Activated T-helper 17 cell treated with anti-CD3 and anti-CD28 coated beads, Interleukin-2, amount 50 U/mL, for 72 hours (primary cell): ENCODE data around the gene GALNT2. TPM values are rescaled to one million over a fixed set of nuclear protein-coding genes. Genes with fewer than 3 reads are reported as not detected.

Experiments used
- ATAC-seq: fragments of 150-1000 bp; cut with Tn5 transposase; replicated peaks from 2 replicates; pipeline ENCODE4 v1.10.0; 2021; ENCODE audit warnings: mild to moderate bottlenecking, moderate library complexity
- H3K27ac Mint-ChIP-seq: one replicate; pipeline ENCODE4 v1.8.0; 2022; ENCODE audit warnings: mixed read lengths
- H3K27me3 Mint-ChIP-seq: one replicate; pipeline ENCODE4 v1.8.0; 2022; ENCODE audit warnings: mixed read lengths
- H3K36me3 Mint-ChIP-seq: one replicate; pipeline ENCODE4 v1.8.0; 2022; ENCODE audit warnings: low read depth, mild to moderate bottlenecking, mixed read lengths
- H3K4me1 Mint-ChIP-seq: one replicate; pipeline ENCODE4 v1.8.0; 2022; ENCODE audit warnings: mixed read lengths
- H3K4me3 Mint-ChIP-seq: one replicate; pipeline ENCODE4 v1.8.0; 2022; ENCODE audit warnings: mild to moderate bottlenecking, mixed read lengths
- H3K9me3 Mint-ChIP-seq: one replicate; pipeline ENCODE4 v1.8.0; 2022; ENCODE audit warnings: mixed read lengths
- total RNA-seq, 2 donors: library from RNA; stranded (reverse); gene quantifications; one replicate each; pipeline ENCODE4 v1.2.3, GENCODE V29; 2022

Gene GALNT2
- total RNA-seq, 2 donors from 2014 or later = 49.7 to 53.6 TPM

DNA sequence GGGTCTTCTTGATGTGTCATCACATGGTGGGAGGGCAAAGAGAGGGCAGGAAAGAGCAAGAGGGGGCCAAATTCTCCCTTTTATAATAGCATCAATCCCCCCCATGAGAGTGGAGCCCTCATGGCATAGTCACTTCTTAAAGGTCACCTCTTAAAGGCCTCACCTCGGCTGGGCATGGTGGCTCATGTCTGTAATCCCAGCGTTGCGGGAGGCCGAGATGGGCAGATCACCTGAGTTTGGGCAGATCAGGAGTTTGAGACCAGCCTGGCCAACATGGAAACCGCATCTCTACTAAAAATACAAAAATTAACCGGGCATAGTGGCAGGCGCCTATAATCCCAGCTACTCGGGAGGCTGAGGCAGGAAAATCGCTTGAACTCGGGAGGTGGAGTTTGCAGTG lies 189.0 kb downstream of the GALNT2 start:
- Mint-ChIP-seq H3K36me3 (peaks cover 82% of the 10 kb centered on the region), H3K9me3 (no peaks in the 10 kb centered on the region), H3K4me1 (peaks cover 7% of the 10 kb centered on the region), H3K4me3 (no peak overlapping the region), H3K27me3 (no peaks in the 10 kb centered on the region), H3K27ac (no peak overlapping the region)
- no peak for ATAC-seq

DNA sequence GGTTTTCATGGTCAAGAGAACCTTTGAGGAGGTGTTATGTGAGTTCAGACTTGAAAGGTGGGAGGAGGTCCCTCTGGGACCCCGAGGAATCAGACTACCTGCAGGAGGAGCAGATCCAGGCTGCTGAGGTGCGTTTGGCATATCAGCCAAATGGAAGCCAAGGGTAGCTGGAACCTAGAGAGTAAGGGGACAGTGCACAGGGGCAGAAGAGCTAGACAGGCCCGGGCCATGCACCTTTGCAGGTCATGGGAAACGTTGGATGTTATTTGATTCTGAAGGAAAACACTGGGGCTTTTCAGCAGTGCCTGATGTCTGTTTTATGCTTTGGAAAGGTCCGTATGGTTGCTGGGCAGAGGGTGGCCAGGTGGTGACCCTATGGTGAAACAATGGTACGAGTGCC lies 189.9 kb downstream of the GALNT2 start:
- H3K4me3 Mint-ChIP-seq = no peak overlapping the region
- no peak overlapping the region for H3K27ac Mint-ChIP-seq
- no peaks in the 10 kb centered on the region for H3K27me3 Mint-ChIP-seq
- H3K9me3 Mint-ChIP-seq = no peaks in the 10 kb centered on the region
- H3K36me3 Mint-ChIP-seq = peaks cover 77% of the 10 kb centered on the region
- no peak for ATAC-seq
- peaks cover under 1% of the 10 kb centered on the region for H3K4me1 Mint-ChIP-seq

DNA sequence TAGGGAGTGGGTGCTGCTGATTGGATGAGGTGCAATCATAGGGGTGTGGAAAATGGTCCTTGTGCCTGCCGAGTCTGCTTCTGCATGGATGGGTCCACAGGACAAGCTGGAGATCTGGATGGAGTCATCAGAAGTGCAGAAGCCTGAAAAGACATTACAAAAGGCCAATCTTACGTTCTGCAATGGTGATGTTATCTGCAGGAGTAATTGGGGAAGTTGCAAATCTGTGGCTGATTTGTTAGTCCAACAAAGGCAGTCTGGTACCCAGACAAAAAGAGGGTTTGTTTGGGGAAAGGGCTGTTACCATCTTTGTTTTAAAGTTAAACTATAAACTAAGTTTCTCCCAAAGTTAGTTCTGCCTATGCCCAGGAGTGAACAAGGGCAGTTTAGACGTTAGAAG lies 192.6 kb downstream of the GALNT2 start:
- Mint-ChIP-seq H3K4me1 (no peaks in the 10 kb centered on the region), H3K27me3 (no peaks in the 10 kb centered on the region), H3K4me3 (no peak overlapping the region), H3K9me3 (no peaks in the 10 kb centered on the region), H3K27ac (peak overlapping the region; percentile 13), H3K36me3 (peaks cover 80% of the 10 kb centered on the region)
- ATAC-seq = no peak

DNA sequence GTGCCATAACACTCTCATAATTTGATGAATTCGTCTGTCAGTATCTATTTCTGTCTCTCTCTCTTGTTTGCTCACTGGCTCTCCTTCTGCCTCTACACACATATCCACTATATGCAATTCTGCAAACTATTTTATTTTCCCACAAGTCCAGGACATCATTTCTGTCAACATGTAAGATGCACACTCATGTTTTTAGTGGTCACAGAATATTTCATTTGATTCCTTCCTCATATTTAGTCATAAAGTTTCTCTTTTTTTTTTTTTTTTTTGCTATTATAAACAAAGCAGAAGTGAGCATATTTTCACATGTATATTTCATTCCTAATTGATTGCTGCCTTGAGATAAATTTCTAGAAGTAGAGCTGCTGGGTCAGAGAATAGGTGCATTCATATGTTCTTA lies 193.8 kb downstream of the GALNT2 start:
- H3K36me3 Mint-ChIP-seq = peaks cover 80% of the 10 kb centered on the region
- H3K4me3 Mint-ChIP-seq = no peak overlapping the region
- H3K27me3 Mint-ChIP-seq = no peaks in the 10 kb centered on the region
- no peak overlapping the region for H3K27ac Mint-ChIP-seq
- no peaks in the 10 kb centered on the region for H3K4me1 Mint-ChIP-seq
- ATAC-seq = no peak
- H3K9me3 Mint-ChIP-seq = no peaks in the 10 kb centered on the region

DNA sequence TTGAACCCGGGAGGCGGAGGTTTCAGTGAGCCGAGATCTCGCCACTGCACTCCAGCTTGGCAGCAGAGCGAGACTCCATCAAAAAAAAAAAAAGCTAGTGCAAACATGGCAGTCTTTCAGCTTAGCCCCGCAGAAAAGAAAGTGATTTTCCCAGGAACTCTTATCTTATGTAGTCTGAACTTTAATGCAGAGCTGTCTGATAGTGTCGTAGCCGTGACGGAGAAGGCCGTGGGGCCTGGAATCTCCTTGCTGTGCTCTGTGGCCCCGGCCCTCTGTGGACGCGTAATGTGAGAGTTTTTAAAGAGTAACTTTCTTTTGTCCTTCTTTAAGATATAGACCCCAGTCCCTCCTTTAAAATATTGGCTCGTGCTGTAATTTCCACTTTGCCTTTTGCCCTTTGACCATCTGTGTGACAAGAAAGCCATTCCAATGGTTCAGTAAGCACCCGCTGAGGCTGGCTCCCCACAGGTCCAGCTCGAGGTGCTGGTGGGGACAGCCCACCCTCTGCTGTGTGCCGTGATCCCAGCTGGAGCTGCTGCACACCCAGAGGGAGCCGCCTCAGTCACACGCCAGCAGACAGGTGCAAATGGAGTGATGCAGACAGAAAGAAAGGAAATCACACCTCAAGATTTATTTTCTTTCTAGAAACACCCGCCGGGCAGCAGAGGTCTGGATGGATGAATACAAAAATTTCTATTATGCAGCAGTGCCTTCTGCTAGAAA lies 195.1 kb downstream of the GALNT2 start:
- H3K9me3 Mint-ChIP-seq = no peaks in the 10 kb centered on the region
- H3K27me3 Mint-ChIP-seq = no peaks in the 10 kb centered on the region
- H3K36me3 Mint-ChIP-seq = peaks cover 77% of the 10 kb centered on the region
- ATAC-seq = no peak
- H3K27ac Mint-ChIP-seq = no peak overlapping the region
- no peaks in the 10 kb centered on the region for H3K4me1 Mint-ChIP-seq
- H3K4me3 Mint-ChIP-seq = no peak overlapping the region

DNA sequence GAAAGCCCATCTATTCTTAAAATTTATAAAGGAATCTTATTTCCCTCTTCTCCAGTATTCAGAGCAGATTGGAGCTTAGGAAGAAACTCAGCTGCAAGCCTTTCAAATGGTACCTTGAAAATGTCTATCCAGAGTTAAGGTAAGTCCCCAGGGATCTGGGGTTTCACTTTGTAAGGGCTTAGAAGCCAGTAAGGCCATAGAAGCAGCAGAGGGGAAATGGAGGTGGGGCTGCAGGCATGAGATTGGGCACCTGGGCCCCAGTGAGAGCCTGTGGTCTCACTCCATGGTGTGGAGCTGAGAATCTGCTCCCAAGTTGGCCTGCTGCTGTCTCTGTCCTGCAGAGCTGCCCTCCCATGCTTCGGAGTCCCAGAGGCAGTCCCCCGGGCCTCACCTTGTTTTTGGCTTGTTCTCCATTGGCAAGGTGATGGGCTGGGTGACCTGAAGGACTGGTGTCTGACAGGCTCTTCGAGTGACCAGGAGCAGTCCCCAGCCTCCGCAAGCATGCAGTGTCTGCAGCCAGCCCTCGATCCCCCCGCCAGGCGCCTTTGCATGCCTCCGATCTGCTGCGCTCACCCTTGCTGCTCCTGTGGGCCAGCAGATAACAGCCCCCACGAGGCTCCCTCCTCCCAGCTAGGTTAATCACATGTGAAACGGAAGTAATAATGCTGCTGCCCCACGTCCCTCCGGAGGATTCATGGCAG lies 196.0 kb downstream of the GALNT2 start:
- H3K36me3 Mint-ChIP-seq = peaks cover 79% of the 10 kb centered on the region
- H3K27ac Mint-ChIP-seq = no peak overlapping the region
- no peak for ATAC-seq
- H3K27me3 Mint-ChIP-seq = no peaks in the 10 kb centered on the region
- H3K4me1 Mint-ChIP-seq = no peaks in the 10 kb centered on the region
- no peak overlapping the region for H3K4me3 Mint-ChIP-seq
- no peaks in the 10 kb centered on the region for H3K9me3 Mint-ChIP-seq

DNA sequence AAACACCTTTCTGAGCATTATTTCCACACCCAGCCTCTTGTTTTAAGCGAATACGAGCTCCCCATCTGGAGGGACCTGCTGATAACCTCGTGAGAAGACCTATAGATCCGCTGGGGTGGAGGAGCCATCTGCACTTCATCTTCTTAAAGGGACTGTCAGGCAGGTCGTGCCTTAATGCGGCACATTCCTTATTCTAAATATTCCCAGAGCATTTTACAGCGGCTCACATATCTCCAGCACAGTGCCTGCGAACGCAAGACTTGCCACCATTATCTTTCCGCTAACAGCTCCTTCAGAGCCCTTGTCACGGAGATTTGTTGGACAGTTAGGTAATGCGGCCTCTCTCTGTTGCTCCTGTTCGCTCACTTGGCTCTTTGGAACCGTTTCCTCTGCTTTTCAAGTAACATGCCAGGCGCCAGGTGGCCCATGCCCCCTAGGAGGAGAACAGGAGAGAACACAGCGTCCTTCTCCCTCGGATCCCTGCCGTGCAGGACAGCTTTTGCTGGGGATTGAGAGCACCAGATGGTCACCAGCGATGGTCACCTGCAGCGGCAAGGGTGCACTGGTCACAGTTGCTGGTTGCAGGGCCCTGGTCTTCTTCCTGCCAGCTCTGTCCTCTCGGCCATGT lies 196.6 kb downstream of the GALNT2 start:
- H3K36me3 Mint-ChIP-seq = peaks cover 72% of the 10 kb centered on the region
- no peak for ATAC-seq
- H3K4me1 Mint-ChIP-seq = no peaks in the 10 kb centered on the region
- H3K27me3 Mint-ChIP-seq = no peaks in the 10 kb centered on the region
- H3K4me3 Mint-ChIP-seq = no peak overlapping the region
- H3K27ac Mint-ChIP-seq = no peak overlapping the region
- H3K9me3 Mint-ChIP-seq = no peaks in the 10 kb centered on the region

DNA sequence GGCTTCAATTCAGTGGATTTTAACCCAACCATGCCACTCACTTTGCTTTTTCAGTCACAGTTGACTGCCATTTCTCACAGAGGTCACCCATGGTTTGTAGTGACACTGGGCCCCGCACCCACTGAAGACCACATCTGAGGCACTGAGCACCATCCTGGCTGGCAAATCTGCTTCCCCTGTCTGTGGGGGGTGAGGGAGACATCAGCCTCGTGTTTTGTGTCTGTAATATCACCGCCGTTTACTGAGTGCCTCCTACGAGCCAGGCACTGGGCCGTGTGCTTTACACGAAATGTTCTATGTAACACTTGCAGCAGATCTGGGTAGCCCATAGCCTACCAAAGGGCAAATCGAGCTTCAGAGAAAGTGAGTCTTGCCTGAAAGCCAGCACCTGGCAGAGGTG lies 197.3 kb downstream of the GALNT2 start:
- H3K4me3 Mint-ChIP-seq = no peak overlapping the region
- peak overlapping the region; percentile 25 for H3K27ac Mint-ChIP-seq
- H3K9me3 Mint-ChIP-seq = no peaks in the 10 kb centered on the region
- peaks cover 66% of the 10 kb centered on the region for H3K36me3 Mint-ChIP-seq
- ATAC-seq = no peak
- no peaks in the 10 kb centered on the region for H3K27me3 Mint-ChIP-seq
- H3K4me1 Mint-ChIP-seq = no peaks in the 10 kb centered on the region

DNA sequence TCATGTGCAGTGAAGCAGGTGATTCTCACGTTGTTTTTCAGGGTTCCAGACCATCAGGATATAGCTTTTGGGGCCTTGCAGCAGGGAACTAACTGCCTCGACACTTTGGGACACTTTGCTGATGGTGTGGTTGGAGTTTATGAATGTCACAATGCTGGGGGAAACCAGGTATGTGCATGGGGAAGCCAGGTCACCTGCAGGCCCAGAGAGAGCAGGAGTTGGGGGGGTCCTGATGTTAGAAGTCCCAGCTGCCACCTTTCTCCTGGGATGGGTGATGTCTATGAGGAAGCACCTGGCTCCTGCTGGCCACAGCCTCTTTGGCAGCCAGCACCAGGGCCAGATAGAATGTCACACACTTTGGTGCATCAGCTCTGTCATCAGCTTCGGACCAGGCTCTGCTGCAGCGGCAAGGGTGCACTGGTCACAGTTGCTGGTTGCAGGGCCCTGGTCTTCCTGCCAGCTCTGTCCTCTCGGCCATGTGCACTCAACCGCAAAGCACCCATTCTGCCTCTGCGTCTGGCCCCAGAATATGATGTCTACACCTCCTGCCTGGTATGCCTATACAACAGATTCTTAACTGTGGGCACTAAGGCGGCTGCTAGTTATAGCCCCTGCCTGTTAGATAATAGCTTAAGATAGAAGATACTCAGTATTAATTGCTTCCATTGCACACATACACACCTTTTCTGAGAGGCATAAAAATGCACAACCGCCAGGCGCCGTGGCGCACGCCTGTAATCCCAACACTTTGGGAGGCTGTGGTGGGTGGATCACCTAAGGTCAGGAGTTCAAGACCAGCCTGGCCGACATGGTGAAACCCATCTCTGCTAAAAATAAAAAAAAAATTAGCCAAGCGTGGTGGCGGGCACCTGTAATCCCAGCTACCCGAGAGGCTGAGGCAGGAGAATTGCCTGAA lies 198.4 kb downstream of the GALNT2 start:
- Mint-ChIP-seq H3K4me3 (no peak overlapping the region), H3K9me3 (no peaks in the 10 kb centered on the region), H3K27me3 (no peaks in the 10 kb centered on the region), H3K4me1 (no peaks in the 10 kb centered on the region), H3K36me3 (peaks cover 61% of the 10 kb centered on the region), H3K27ac (no peak overlapping the region)
- no peak for ATAC-seq

DNA sequence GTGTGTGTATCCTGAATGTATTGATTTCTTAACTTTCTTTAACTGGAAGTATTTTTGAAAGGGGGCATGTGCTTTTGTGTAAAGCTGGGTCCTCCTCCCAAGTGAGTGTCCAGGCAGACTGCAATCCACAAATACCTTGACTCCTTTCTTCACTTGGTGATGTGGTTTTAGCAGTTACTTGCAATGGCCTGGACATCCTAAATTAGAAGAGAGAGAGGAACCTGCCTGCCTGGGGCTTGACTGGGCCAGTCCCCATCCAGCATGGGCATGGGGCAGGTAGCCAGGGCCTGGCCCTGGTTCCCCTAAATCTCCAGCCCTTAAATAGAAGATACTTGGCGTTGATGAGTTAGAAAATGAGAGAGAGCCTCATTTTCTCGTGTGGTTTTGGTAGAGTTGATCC lies 199.4 kb downstream of the GALNT2 start:
- ATAC-seq = no peak
- Mint-ChIP-seq H3K27me3 (no peaks in the 10 kb centered on the region), H3K9me3 (no peaks in the 10 kb centered on the region), H3K4me3 (no peak overlapping the region), H3K36me3 (peaks cover 66% of the 10 kb centered on the region), H3K27ac (peak overlapping the region; percentile 61), H3K4me1 (peaks cover 5% of the 10 kb centered on the region)

DNA sequence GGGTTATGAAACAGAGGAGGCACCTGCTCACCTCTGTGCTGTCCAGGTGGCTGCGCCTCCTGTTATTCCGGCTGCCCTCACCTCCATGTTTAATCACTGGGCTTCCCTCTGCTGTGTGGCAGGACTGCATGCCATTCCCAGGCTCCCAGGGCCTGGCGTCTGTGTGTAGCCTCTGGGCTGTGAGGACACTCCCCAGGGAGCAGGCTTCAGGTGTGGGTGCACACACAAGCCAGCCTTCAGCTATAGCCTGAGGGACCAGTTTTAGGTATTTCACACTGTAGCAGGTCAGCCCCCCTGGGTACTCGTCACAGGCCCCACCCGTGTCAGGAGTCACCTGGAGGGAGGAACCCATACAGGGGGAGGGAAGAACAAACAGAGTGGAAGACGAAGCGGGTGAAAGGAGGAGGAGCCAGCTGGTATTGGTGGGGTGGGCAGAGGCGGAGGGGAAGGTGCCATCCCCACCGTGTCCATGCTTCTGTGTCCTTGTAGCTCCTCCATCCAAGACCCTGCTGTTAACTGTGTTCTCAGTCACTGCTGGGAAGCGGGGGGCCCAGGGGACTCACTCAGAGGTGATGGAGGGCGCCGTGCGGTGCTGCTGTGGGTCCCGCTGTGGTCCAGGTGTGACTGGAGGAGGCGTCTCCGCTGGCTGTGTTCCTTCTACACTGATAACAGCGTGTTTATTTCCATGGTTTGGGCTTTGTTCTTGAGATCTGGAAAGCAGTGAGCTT lies 200.5 kb downstream of the GALNT2 start:
- Mint-ChIP-seq H3K36me3 (peaks cover 56% of the 10 kb centered on the region), H3K27me3 (no peaks in the 10 kb centered on the region), H3K27ac (peak overlapping the region; percentile 61), H3K4me1 (peaks cover 5% of the 10 kb centered on the region), H3K9me3 (no peaks in the 10 kb centered on the region), H3K4me3 (no peak overlapping the region)
- no peak for ATAC-seq

DNA sequence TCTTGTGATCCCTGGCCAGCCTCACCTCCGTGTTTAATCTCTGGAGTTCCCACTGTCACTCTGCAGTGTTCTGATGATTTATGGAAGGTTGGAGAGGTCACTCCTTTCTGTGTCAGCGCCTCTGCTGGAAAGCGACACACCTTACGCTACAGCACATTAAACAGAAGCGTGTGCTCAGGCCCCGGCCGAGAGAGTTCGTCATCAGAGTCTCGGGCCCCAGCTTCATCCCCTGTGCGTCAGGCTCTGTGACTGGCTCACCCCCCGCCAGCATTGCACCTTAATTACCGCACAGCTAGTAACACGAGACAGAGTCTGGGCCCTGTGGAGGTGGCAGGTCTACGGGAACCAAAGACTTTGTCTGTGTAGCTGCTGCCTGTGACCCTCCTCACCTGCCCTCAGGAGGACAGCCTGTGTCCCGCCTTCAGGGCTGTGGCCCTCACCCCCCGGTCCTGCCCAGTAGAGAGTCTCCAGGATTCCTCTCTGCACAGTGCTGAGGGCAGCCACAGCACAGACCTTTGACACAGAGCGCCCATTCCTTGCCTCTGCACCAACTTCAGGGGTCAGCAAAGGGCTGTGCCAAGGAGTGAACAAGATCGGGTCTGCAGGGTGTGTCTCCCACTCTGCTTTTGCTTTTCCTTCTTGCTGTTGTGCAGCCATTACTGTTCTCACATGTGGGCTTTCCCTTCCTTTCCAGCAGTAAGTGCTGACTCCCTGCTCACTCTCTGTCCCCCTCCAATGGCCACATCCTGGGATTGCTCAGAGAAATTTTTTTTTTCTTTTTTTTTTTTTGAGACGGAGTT lies 201.5 kb downstream of the GALNT2 start:
- peaks cover 13% of the 10 kb centered on the region for H3K4me1 Mint-ChIP-seq
- H3K4me3 Mint-ChIP-seq = no peak overlapping the region
- no peaks in the 10 kb centered on the region for H3K9me3 Mint-ChIP-seq
- H3K27ac Mint-ChIP-seq = no peak overlapping the region
- no peaks in the 10 kb centered on the region for H3K27me3 Mint-ChIP-seq
- no peak for ATAC-seq
- peaks cover 46% of the 10 kb centered on the region for H3K36me3 Mint-ChIP-seq

DNA sequence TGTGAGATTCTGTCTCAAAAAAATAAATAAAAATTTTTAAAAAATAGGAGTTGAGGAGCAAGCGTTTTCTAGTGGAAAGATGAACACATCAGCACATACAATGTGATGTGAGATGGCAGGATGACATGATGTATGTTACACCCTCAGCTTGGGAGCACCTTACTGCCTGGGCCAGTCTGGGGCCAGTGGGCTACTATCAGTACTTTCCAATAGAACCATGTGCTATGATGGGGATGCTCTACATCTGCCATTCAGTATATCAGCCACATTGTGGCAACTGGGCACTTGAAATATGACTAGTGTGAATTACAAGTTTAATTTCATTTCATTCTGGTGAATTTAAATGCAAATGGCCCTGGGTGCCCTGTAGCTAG lies 203.1 kb downstream of the GALNT2 start:
- Mint-ChIP-seq H3K36me3 (peaks cover 37% of the 10 kb centered on the region), H3K4me3 (peak overlapping the region; percentile 19), H3K4me1 (peaks cover 15% of the 10 kb centered on the region), H3K27ac (peak overlapping the region; percentile 60), H3K9me3 (no peaks in the 10 kb centered on the region), H3K27me3 (no peaks in the 10 kb centered on the region)
- ATAC-seq = no peak
